OCI-LY3 (cell line): ENCODE measurements around the gene FAM76B.

Experiments
- CTCF ChIP-seq: fragments of 200-600, 300-600 bp; sonication (generic); IDR thresholded peaks from 2 replicates; pipeline ENCODE4 v1.5.1; 2014; ENCODE audit warnings: antibody characterized with exemption, low read length, low read depth
- EZH2phosphoT487 ChIP-seq: fragments of 200-600 bp; shearing (Covaris generic); IDR thresholded peaks from 2 replicates; pipeline ENCODE4 v1.6.1; 2018; ENCODE audit warnings: antibody characterized with exemption, mixed run types, low read depth

GRCh38 chr11:95762534-95762933, 27.0 kb downstream of the FAM76B start:
- TF ChIP-seq CTCF (no peak), EZH2phosphoT487 (no peak)
